Mammary epithelial cell (primary cell): Measurements from ENCODE around the gene GPS1.

ENCODE experiments used
- CTCF ChIP-seq, 2 donors: IDR thresholded peaks in 1 of 2; conservative IDR thresholded peaks in 1 of 2; 2 replicates each; pipeline ENCODE4 v1.5.1; 2011 to 2012; ENCODE audit warnings: inconsistent platforms in 2 of 2, low read length in 2 of 2, mild to moderate bottlenecking in 2 of 2, control low read depth in 1 of 2, low read depth in 1 of 2; ENCODE audit not compliant: insufficient read depth in 1 of 2; ENCODE audit errors: extremely low read depth in 1 of 2
- EZH2 ChIP-seq: IDR thresholded peaks from 2 replicates; pipeline ENCODE4 v1.6.1; 2012; ENCODE audit warnings: low read length, inconsistent platforms, borderline replicate concordance

- no peak for TF ChIP-seq CTCF (conservative IDR thresholded peaks at IDR 0.05 in 1 of 2, IDR thresholded peaks at IDR 0.05 in 1 of 2; ENCODE audit: extremely low read depth in 1 of 2, insufficient read depth in 1 of 2, low read depth in 1 of 2, low read length in 2 of 2)
- no peak for TF ChIP-seq EZH2
Measured at GRCh38 chr17:82101301-82101715, 49.6 kb downstream of the GPS1 start.
